ENCODE measurements around the gene CCSER1.

GRCh38 chr4:91064157-91064853 is 937.1 kb downstream of the CCSER1 start:
- TF ChIP-seq EP300 (IDR thresholded peaks at IDR 0.05), result no peak
- no peak for TF ChIP-seq CTCF (IDR thresholded peaks at IDR 0.05)
- TF ChIP-seq POLR2AphosphoS5 (IDR thresholded peaks at IDR 0.05), result no peak

Measured in upper lobe of left lung (tissue), 4 donors.